ENCODE results near the gene TAL2.

TAL2 gene

DNA sequence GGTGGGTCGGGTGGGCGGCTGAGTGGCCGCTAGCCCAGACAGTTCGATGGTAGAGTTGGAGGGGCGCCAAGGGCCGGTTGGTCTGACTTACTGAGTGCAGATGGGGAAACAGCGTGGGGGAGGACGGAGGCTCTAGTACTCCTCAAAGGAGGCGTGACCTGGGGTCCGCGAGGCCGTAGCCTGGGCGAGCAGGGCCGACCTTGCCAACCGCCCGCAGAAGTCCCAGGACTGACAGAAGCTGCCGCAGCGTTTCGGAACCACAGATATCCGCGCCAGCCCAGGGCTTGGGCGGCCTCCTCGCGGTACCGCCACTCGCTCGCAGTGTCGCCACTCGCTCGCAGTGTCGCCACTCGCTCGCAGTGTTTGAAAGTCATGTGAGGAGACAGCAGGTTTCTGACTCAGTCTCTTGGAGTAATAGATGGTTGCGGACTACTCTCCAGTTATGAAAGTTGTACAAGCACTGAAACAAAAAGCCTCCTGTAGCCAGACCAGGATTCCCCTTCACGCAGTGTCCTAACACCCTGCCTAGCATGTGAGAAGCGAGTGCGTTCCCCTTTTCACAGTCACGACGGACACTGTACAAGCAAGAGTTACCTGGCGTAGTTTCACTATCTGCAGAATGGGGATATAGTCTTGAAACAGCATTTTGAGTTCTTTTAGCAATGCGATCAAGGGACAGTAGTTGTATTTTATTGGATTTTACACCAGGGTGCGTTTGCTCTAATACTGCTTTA, 32.8 kb downstream of the TAL2 start (continued):
- TF ChIP-seq REPIN1 (tag by site-specific recombination; IDR thresholded peaks at IDR 0.05; ENCODE audit: low read depth) = no peak
- TF ChIP-seq HOXD13 (CRISPR knock-in tag; IDR thresholded peaks at IDR 0.05; ENCODE audit: borderline replicate concordance) = peak; percentile 49; the same call in 1 of the 2 replicates
- TF ChIP-seq ZNF391 (tag by site-specific recombination; IDR thresholded peaks at IDR 0.05; ENCODE audit: borderline replicate concordance, low read depth) = no peak

DNA sequence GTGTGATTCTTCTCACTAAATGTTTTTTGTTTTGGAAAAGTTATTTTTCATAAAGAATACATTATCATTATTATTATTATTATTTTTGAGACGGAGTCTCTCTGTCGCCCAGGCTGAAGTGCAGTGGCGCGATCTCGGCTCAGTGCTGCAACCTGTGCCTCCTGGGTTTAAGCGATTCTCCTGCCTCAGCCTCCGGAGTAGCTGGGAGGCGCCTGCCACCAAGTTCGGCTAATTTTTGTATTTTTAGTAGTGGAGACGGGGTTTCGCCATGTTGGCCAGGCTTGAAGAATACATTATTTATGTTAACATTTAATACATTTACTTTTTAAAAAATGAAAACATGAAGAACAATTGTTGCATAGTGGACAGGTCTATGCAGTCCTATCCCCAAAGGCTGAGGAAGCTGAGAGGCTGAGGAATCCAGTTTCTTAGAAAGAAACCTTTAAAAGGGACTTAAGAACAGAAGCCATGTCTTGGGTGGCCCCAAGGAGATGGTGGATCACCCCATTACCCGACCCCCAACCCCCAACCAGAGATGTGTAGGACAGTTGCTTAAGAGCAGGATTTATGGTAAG, 34.0 kb downstream of the TAL2 start:
- Histone ChIP-seq H3K4me1 (ENCODE audit: control insufficient read depth, insufficient read depth, low read length) (peaks cover 10% of the 10 kb centered on the region), H3K36me3 (ENCODE audit: control insufficient read depth in 2 of 2, insufficient read depth in 1 of 2, low read length in 2 of 2) (no peaks in the 10 kb centered on the region), H3K9me3 (ENCODE audit: control insufficient read depth, insufficient read depth, low read depth, low read length) (no peaks in the 10 kb centered on the region), H3K27ac (ENCODE audit: extremely low read depth, low read depth, low read length) (no peak overlapping the region), H3K4me3 (ENCODE audit: low read depth, low read length) (no peak overlapping the region)
- ChIA-PET CTCF (interaction anchor here (0.8 to 3.5 kb wide), 2 partner anchors 22 to 24 kb away, joined by 3 to 14 read pairs; no protein-coding TSS in a partner anchor), POLR2A (no interaction called here)
- TF ChIP-seq ZNF513 (tag by site-specific recombination; IDR thresholded peaks at IDR 0.05) (no peak), ZNF660 (tag by site-specific recombination; IDR thresholded peaks at IDR 0.05) (no peak), ZEB2 (tag by site-specific recombination; IDR thresholded peaks at IDR 0.05) (no peak), REPIN1 (tag by site-specific recombination; IDR thresholded peaks at IDR 0.05; ENCODE audit: low read depth) (no peak), ZNF600 (tag by site-specific recombination; IDR thresholded peaks at IDR 0.05) (0 out of 2 replicates have a peak, but pooled peaks have one; percentile 13), ZNF394 (tag by site-specific recombination; IDR thresholded peaks at IDR 0.05; ENCODE audit: borderline replicate concordance) (peak; percentile 77; the same call in 1 of the 2 replicates), ZBTB44 (tag by site-specific recombination; IDR thresholded peaks at IDR 0.05) (no peak), ZBTB6 (tag by site-specific recombination; IDR thresholded peaks at IDR 0.05) (no peak), SCRT2 (tag by site-specific recombination; IDR thresholded peaks at IDR 0.05) (peak; percentile 32; the same call in 1 of the 2 replicates), MEIS1 (CRISPR knock-in tag; IDR thresholded peaks at IDR 0.05; ENCODE audit: borderline replicate concordance) (no peak)
- TF ChIP-seq, protein P1, sequence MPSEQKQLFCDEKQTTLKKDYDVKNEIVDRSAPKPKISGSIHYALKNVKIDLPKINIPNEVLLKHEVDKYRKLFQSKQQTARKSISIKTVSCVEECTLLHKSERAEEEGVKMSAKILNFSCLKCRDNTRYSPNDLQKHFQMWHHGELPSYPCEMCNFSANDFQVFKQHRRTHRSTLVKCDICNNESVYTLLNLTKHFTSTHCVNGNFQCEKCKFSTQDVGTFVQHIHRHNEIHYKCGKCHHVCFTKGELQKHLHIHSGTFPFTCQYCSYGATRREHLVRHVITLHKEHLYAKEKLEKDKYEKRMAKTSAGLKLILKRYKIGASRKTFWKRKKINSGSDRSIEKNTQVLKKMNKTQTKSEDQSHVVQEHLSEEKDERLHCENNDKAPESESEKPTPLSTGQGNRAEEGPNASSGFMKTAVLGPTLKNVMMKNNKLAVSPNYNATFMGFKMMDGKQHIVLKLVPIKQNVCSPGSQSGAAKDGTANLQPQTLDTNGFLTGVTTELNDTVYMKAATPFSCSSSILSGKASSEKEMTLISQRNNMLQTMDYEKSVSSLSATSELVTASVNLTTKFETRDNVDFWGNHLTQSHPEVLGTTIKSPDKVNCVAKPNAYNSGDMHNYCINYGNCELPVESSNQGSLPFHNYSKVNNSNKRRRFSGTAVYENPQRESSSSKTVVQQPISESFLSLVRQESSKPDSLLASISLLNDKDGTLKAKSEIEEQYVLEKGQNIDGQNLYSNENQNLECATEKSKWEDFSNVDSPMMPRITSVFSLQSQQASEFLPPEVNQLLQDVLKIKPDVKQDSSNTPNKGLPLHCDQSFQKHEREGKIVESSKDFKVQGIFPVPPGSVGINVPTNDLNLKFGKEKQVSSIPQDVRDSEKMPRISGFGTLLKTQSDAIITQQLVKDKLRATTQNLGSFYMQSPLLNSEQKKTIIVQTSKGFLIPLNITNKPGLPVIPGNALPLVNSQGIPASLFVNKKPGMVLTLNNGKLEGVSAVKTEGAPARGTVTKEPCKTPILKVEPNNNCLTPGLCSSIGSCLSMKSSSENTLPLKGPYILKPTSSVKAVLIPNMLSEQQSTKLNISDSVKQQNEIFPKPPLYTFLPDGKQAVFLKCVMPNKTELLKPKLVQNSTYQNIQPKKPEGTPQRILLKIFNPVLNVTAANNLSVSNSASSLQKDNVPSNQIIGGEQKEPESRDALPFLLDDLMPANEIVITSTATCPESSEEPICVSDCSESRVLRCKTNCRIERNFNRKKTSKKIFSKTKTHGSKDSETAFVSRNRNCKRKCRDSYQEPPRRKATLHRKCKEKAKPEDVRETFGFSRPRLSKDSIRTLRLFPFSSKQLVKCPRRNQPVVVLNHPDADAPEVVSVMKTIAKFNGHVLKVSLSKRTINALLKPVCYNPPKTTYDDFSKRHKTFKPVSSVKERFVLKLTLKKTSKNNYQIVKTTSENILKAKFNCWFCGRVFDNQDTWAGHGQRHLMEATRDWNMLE (tag by site-specific recombination; conservative IDR thresholded peaks at IDR 0.05; ENCODE audit: low read depth) = no peak
